DND-41 (cell line): ENCODE results near the gene SLC24A3.

ENCODE experiments used
- ATAC-seq: fragments of 200-7000 bp; cut with Tn5 transposase; 3 replicates; pipeline ENCODE4 v1.9.1; 2021; ENCODE audit warnings: low read depth; ENCODE audit not compliant: insufficient read depth
- DNase-seq: peaks from one replicate; pipeline ENCODE4 v3.0.0-alpha.2; 2020
- H2AFZ ChIP-seq: 2 replicates; pipeline ENCODE4 v1.6.0; 2012; ENCODE audit warnings: low read depth, low read length
- H3K27ac ChIP-seq: 2 replicates; pipeline ENCODE4 v1.5.1; 2012; ENCODE audit warnings: low read length, inconsistent platforms
- H3K27me3 ChIP-seq: fragments of 200-600 bp; sonication (generic); 2 replicates; pipeline ENCODE4 v1.6.0; 2012; ENCODE audit warnings: low read length, mild to moderate bottlenecking, inconsistent platforms; ENCODE audit not compliant: insufficient read depth, poor library complexity
- H3K36me3 ChIP-seq: 2 replicates; pipeline ENCODE4 v1.5.1; 2012; ENCODE audit warnings: low read length, inconsistent platforms; ENCODE audit not compliant: insufficient read depth
- H3K4me1 ChIP-seq: 2 replicates; pipeline ENCODE4 v1.5.1; 2012; ENCODE audit warnings: mild to moderate bottlenecking, low read length; ENCODE audit not compliant: insufficient read depth
- H3K4me2 ChIP-seq: 2 replicates; pipeline ENCODE4 v1.6.0; 2012; ENCODE audit warnings: mild to moderate bottlenecking, moderate library complexity, low read length, inconsistent platforms; ENCODE audit not compliant: insufficient read depth
- H3K4me3 ChIP-seq, 2 experiments: fragments of 200-600 bp in 1 of 2; shearing (Covaris generic) in 1 of 2; 2 replicates each; pipeline ENCODE4 v1.5.1; 2012 to 2016; ENCODE audit warnings: inconsistent platforms in 2 of 2, low read length in 2 of 2, mild to moderate bottlenecking in 2 of 2, low read depth in 1 of 2, moderate library complexity in 1 of 2
- H3K79me2 ChIP-seq: 2 replicates; pipeline ENCODE4 v1.6.0; 2012; ENCODE audit warnings: low read length, inconsistent platforms; ENCODE audit not compliant: insufficient read depth
- H3K9ac ChIP-seq: 2 replicates; pipeline ENCODE4 v1.6.0; 2012; ENCODE audit warnings: low read depth, mild to moderate bottlenecking, inconsistent platforms, low read length, moderate library complexity
- H3K9me3 ChIP-seq: 2 replicates; pipeline ENCODE4 v1.5.1; 2012; ENCODE audit warnings: low read length, moderate library complexity, mild to moderate bottlenecking, inconsistent platforms; ENCODE audit not compliant: insufficient read depth, severe bottlenecking
- H4K20me1 ChIP-seq: 2 replicates; pipeline ENCODE4 v1.6.0; 2012; ENCODE audit warnings: low read length; ENCODE audit not compliant: insufficient read depth
- EZH2 ChIP-seq: IDR thresholded peaks from 3 replicates; pipeline ENCODE4 v1.6.1; 2012; ENCODE audit warnings: borderline replicate concordance, low read depth, mild to moderate bottlenecking, moderate library complexity, low read length, inconsistent platforms; ENCODE audit not compliant: severe bottlenecking
- TF ChIP-seq, protein P1 (sequence below): IDR thresholded peaks from 2 replicates; pipeline ENCODE4 v1.5.1; 2012; ENCODE audit warnings: borderline replicate concordance, low read length, moderate library complexity, mild to moderate bottlenecking; ENCODE audit not compliant: poor library complexity, severe bottlenecking; ENCODE audit errors: extremely low read depth

Gene SLC24A3

GRCh38 chr20:19520261-19520660 is 307.8 kb downstream of the SLC24A3 start:
- Histone ChIP-seq H4K20me1 (no peaks in the 10 kb centered on the region), H3K4me3 (no peak overlapping the region), H3K27me3 (no peaks in the 10 kb centered on the region), H3K4me2 (no peak overlapping the region), H2AFZ (no peak overlapping the region), H3K36me3 (no peaks in the 10 kb centered on the region), H3K27ac (no peak overlapping the region), H3K4me1 (no peaks in the 10 kb centered on the region), H3K79me2 (no peaks in the 10 kb centered on the region), H3K9ac (no peak overlapping the region), H3K9me3 (peaks cover 4% of the 10 kb centered on the region)
- no peak for DNase-seq
- TF ChIP-seq, protein P1, sequence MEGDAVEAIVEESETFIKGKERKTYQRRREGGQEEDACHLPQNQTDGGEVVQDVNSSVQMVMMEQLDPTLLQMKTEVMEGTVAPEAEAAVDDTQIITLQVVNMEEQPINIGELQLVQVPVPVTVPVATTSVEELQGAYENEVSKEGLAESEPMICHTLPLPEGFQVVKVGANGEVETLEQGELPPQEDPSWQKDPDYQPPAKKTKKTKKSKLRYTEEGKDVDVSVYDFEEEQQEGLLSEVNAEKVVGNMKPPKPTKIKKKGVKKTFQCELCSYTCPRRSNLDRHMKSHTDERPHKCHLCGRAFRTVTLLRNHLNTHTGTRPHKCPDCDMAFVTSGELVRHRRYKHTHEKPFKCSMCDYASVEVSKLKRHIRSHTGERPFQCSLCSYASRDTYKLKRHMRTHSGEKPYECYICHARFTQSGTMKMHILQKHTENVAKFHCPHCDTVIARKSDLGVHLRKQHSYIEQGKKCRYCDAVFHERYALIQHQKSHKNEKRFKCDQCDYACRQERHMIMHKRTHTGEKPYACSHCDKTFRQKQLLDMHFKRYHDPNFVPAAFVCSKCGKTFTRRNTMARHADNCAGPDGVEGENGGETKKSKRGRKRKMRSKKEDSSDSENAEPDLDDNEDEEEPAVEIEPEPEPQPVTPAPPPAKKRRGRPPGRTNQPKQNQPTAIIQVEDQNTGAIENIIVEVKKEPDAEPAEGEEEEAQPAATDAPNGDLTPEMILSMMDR = no peak
- TF ChIP-seq EZH2 = no peak
- ATAC-seq = no peak

GRCh38 chr20:19522071-19522801 is 309.8 kb downstream of the SLC24A3 start:
- Histone ChIP-seq H3K36me3 (no peaks in the 10 kb centered on the region), H3K27ac (no peak overlapping the region), H3K79me2 (no peaks in the 10 kb centered on the region), H4K20me1 (no peaks in the 10 kb centered on the region), H3K9ac (no peak overlapping the region), H3K4me1 (no peaks in the 10 kb centered on the region), H2AFZ (no peak overlapping the region), H3K4me2 (no peak overlapping the region), H3K4me3 (no peak overlapping the region), H3K27me3 (no peaks in the 10 kb centered on the region), H3K9me3 (no peaks in the 10 kb centered on the region)
- ATAC-seq (peak; percentile 91), DNase-seq (peak; percentile 68)
- TF ChIP-seq, protein P1 = no peak
- TF ChIP-seq EZH2 = no peak

- DNase-seq = no peak
Measured at GRCh38 chr20:19522836-19523590, 310.6 kb downstream of the SLC24A3 start.

More at GRCh38 chr20:19522836-19523590, 310.6 kb downstream of the SLC24A3 start:
- Histone ChIP-seq H4K20me1 (no peaks in the 10 kb centered on the region), H3K4me2 (no peak overlapping the region), H3K79me2 (no peaks in the 10 kb centered on the region), H3K27ac (no peak overlapping the region), H2AFZ (no peak overlapping the region), H3K27me3 (no peaks in the 10 kb centered on the region), H3K4me3 (no peak overlapping the region), H3K9me3 (no peaks in the 10 kb centered on the region), H3K4me1 (no peaks in the 10 kb centered on the region), H3K36me3 (no peaks in the 10 kb centered on the region), H3K9ac (no peak overlapping the region)
- no peak for ATAC-seq
- no peak for TF ChIP-seq EZH2
- TF ChIP-seq, protein P1 = no peak
